ENCODE data around the gene SPRR3.

- TF ChIP-seq, protein P1, sequence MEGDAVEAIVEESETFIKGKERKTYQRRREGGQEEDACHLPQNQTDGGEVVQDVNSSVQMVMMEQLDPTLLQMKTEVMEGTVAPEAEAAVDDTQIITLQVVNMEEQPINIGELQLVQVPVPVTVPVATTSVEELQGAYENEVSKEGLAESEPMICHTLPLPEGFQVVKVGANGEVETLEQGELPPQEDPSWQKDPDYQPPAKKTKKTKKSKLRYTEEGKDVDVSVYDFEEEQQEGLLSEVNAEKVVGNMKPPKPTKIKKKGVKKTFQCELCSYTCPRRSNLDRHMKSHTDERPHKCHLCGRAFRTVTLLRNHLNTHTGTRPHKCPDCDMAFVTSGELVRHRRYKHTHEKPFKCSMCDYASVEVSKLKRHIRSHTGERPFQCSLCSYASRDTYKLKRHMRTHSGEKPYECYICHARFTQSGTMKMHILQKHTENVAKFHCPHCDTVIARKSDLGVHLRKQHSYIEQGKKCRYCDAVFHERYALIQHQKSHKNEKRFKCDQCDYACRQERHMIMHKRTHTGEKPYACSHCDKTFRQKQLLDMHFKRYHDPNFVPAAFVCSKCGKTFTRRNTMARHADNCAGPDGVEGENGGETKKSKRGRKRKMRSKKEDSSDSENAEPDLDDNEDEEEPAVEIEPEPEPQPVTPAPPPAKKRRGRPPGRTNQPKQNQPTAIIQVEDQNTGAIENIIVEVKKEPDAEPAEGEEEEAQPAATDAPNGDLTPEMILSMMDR (conservative IDR thresholded peaks at IDR 0.05 in 1 of 2, IDR thresholded peaks at IDR 0.05 in 1 of 2; ENCODE audit: extremely low read depth in 1 of 2, insufficient read depth in 1 of 2, low read depth in 1 of 2, low read length in 2 of 2), result no peak
- no peak for TF ChIP-seq EZH2 (IDR thresholded peaks at IDR 0.05; ENCODE audit: borderline replicate concordance, low read length)
Measured at GRCh38 chr1:152972196-152972886, 29.2 kb upstream of the SPRR3 start.

Data from mammary epithelial cell (primary cell).